Stimulated activated CD4-positive, alpha-beta T cell treated with anti-CD3 and anti-CD28 coated beads, Interleukin-2, amount 100 ng/mL, for 48 hours (primary cell): Measurements from ENCODE around the gene HIVEP2.

Source experiments
- DNase-seq, 2 donors: peaks; one replicate each; pipeline ENCODE4 v3.0.0-alpha.2; 2020

Gene HIVEP2

DNA sequence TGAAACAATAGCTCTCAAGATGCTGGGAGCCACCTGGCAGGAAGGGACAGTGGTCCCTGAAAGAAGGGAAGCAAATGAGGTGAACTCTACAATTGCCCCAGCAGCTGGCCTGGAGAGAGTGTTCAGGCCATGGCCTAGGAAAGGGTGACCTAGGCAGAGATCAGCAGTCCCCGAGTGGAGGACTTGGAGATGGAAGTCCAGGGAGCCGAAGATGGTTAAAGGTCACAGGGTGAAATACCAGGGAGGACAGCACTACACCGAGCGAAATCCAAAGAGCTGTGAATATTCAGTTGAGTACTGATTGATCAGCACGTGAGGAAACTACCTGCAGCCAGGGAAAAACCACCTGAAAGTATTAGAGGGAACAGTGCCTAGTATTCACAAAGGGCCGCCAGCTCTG lies 133.1 kb downstream of the HIVEP2 start:
- no peak for DNase-seq

DNA sequence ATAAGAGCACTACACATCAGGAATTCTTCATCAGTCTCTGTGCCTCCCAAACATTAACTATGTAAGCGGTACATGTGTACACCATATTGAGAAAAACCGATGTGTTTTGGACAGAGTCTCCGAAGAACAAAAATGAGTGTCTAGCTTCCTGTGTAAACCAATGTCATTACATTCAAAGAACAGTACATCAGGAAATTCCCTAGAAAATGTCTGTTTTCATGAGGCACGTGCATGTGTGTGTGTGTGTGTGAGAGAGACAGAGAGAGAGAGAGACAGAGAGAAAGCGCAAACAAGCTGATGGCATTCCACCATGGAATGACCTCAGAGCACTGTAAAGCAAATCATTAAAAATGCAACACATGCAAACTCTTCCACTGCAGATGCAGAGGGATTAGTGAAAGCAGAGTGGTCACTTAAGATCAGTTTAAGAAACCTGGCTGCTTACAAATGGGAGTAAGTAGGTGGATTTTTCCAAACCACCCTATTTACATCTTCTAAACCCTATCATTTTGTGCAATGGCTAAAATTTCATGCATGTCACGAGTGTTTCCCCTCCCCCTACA lies 133.9 kb downstream of the HIVEP2 start:
- DNase-seq = no peak

DNA sequence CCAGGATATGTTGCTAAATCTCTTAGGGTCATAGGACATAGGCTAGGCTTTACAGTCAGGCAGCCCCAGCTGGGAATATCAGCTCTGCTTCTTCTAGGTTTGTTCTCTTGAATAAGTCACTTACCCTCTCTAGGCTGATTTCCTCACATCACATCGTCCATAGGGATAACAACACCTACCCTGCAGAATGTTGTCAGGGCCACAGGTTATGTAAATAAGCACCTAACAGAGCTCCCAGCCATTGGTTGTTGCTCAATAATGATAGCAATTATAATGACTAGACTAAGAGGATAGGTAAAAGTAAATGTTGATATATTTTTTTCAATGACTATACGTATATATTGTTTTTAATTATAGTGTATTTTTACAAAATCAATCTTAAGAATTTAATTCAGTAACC lies 135.0 kb downstream of the HIVEP2 start:
- DNase-seq = no peak

DNA sequence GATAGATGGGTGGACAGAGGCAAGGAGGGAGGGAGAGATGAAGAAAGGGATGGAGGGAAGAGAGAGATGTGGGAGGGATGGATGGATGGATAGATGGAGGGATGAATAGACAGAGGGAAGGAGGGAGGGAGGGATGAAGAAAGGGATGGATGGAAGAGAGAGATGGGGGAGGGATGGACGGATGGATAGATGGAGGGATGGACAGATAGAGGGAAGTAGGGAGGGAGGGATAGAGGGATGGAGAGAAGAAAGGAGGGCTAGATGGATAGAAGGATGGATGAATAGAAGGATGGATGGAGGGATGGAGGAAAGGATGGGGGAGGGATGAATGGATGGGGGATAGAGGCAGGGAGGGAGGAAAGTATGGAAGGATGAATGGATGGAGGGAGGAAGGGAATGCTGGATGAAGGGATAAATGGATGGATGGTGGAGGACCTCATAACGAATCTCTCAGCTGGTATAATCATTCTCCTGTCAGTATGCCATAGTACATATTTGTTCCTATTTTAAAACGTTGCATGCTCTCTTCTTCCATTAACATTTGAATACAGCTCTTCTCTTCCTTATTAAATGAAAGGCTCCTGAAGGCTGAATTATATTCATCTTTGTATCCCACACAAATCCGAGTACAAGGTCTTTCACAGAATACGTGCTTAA lies 136.4 kb downstream of the HIVEP2 start:
- no peak for DNase-seq

DNA sequence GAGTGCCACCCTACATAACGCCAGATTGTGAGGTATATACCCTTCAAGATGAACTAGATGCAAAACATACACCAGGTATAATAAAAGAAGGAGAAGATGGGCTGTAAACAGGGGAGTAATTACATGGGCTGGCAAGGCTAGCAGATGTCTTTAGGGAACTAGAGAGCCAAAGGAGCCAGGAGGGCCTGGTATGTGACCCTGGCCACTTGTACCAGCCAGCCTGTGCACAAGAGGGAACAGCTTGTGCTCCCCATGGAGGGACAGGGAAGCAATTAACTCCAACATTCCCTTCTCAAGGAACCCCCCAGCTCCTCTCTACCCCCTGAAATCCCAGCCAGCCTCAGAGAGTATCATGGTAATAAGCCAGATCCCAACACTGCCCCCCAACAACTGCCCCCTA lies 139.9 kb downstream of the HIVEP2 start:
- DNase-seq = no peak

DNA sequence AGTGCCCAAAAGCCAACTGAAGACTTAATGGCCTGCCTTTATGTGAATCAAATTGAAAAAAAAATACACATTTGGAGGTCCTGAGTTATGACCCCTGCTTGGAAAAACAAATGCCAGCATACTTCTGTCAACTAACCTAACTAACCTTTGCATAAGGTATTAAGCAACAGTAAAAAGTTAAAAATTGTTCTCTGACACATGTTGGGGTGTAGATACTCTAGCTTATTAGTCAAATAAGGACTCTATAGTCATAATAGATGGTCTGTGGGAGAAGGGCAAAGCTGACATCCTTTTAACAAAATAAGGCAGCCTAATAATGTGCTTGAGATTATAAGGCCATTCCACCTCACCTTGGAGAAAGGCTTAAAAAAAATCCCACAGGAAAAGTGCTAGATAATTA lies 140.5 kb downstream of the HIVEP2 start:
- no peak for DNase-seq

DNA sequence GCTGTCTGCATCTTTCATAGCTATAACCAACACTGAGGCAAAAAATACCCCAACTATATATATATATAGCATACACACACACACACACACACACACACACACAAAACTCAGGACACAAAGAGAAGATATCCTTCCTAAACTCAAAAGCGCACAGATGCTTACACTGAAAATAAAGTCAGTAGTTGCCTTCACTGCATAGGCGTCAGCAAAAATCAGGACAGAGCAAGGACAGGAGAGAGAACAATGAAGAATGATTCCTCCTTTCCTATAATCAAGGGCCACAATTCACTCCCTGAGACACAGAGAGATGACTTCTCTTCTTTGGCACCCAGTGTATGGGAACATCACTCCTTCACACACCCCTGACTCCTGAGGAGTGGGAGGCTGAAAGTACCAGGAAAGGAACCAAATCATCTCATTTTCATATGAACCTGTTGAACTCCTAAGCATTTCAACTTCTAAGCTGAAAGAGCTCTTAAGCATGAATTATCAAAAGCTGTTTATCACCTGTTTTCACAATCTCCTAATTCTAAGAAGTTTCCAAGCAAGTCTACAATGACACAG lies 141.4 kb downstream of the HIVEP2 start:
- DNase-seq = no peak

DNA sequence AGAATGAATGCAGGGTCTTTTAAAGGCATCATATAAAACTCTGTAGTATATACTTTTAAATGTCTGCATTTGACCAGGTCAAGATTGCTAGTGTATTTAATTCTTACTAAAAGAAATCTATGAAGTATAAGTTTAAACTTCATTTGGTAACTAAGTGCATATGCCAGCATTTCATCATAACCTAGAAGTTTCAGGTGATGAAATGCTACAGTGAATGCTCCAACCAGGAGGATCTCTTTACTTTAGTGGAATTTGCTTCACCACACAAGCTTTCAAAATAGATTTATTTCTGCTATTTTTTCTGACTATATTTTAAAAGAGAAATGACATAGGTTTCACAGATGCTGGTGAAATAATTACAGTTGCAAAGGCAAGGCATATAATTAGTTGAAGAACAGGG lies 141.9 kb downstream of the HIVEP2 start:
- no peak for DNase-seq

DNA sequence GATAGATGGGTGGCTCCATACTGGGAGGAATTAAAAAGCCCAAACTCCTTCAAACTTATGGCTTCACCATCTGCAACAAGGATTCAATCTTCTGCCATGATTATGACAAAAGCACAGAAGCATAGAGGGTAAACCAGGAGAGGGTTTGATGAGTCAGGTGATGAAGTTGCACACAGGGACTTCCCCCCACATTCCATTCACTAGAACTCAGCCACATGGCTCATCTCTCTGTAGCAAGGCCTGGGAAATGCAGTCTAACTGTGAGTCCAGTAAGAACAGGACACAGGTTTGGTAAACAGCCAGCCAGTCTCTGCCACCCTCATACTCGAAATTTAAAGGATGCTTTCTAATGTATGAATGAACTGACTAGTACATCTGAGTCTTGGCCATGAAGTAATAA lies 142.9 kb downstream of the HIVEP2 start:
- DNase-seq = peak; percentile 39 to 41

DNA sequence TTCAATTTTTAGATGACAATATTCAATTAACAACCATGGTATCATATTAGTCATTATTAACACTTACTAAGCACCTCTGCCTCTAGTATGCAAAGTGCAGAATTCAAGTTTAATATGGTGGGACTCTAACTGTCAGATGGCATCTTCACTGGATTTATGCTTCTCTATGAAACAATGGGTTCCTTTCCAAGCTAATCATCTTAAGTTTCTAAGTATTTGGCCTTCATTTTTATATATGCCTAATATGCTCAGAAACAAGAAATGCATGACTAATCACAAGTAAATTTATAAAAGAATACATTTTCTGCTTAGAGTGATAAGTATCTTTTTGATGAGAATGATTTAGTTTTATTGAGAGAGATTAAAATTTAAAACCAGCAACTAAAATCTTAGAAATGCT lies 144.7 kb downstream of the HIVEP2 start:
- no peak for DNase-seq

DNA sequence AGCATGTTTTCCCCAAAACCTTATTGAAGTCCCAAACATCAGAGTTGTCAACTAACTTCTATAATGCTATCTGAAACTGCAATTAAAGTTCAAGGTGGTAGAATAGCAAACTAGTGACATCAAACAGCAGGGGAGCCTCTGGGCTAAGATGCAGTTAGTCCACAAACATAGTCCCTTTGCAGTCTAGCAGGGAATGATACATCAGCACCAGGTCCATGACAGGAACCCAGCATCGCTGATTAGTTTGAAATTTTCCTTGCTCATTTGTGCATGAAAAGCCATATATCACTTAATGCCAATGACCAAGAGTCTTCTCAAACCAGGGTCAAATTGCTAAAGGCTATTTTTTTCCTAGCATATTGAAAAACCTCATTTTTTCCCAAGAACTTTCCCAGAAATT lies 145.3 kb downstream of the HIVEP2 start:
- DNase-seq = no peak

DNA sequence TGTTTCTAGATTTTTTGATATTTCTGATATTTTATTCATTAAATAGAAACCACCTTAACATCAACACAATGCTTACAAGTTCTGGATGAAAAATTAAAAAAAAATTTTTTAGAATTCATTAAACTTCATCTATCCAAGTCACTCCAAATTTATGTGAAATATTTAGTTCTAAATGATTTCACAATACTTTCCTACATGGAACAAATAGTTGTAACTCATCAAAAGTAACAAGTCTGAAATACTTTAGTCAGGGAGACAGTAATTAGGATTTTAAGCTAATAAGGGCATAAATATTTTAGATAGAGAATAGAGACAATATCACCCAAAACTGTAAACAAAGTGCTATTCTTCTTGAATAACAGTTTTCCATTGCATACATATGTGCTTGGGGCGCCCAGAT lies 147.8 kb downstream of the HIVEP2 start:
- DNase-seq = no peak

DNA sequence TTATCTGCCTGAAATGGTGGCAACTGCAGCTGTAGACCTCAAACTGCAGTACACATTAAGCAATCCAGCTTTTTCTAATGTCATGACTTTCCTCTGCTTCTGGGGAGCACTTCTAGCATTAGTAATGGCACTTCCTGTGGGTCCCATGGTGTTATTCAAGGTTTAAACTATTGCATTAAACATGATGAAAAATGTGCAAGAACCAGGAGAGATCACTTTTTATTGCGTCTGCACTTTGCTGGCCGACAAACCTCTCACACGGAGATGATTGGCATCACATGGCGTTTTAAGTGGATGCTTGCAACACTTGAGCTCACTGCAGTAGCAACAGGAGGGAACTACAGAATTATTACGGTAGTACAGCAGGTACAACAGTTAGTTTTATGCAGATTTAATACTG lies 148.4 kb downstream of the HIVEP2 start:
- no peak for DNase-seq

DNA sequence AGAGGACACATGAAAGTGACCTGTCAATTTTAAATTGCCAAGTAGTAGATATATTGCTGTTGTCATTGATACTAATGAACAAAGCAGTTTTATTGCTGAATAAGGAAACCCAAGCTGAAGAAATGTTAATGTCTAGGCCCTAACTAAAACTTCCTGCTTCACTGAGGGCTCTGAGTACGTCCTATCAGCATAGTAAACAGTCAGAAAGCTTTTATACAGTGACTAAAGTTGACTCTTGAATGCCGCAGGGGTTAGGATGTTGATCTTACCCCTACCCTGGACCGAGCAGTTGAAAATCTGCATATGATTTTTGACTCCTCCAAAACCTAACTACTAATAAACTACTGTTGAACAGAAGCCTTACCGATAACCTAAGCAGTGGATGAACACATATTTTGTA lies 149.0 kb downstream of the HIVEP2 start:
- DNase-seq = no peak

DNA sequence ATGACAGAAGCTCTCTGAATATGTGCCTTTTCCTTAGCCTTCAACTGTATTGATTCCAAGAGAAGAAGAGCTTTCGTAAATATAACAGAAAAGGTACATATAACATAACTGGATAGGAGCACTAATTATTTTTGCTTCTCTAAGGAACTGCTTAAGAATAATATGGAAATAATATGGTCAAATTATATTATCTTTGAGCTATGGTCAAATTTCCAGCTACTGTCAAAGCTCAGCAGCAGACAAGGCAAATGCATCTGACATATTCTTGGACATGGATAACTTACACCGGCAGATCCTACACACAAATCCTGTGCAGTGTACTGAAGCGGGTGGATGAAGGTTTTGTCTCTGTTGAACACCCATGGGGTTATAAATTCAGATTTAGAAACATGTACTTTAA lies 150.6 kb downstream of the HIVEP2 start:
- no peak for DNase-seq

DNA sequence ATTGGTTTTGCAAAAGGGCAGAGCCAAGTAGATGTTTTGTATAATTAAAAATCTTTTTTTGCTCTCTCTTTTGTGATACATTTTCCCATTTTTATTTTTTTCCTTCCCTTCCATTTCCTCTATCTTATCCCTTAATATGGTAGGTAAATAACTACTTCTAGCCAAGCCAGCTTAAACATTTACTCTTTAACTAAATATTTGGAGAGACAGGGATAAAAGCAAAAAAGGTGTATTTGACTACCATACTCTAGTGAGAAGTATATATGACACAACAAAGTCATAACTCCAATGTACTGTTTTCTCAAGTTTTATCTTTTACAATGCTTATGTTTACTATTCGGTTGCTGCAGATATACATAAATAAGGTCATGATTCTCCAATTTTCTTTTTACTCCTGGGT lies 154.7 kb downstream of the HIVEP2 start:
- no peak for DNase-seq

DNA sequence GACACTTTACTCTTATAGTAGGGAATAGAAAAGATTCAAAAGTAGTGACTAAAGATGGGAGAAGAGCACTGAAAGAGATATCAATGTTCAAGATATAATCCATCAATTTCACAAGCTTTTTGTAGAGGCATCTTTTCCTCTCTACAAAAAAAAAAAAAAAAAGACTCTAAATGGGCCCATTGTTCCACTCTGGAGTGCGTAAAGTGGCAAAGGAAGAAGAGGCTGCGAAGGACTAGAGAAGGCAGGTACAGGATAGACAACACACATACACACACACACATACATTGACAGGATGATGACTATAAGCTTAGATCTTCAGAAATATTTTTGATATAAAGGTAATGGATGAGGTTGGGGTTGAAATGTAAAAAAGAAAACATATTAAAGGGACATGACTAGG lies 157.6 kb downstream of the HIVEP2 start:
- no peak for DNase-seq

DNA sequence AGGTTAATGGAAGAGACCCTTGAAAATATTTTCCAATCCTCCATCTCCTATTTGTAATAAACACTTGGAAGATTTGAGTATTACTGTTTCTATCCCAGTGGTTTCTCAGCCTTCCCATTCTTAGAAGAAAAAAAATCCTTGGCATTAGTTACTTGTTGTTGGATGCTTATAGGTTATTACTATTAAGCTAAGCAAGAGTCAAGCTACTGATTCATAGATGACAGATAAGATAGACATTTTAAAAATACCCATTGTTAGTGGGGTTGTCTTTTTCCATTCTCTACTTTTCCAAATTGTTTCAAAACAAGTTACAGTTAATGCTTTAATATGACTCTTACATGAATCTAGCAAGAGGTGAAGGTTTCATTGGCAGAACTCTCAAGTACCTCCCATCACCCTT lies 158.5 kb downstream of the HIVEP2 start:
- no peak for DNase-seq

DNA sequence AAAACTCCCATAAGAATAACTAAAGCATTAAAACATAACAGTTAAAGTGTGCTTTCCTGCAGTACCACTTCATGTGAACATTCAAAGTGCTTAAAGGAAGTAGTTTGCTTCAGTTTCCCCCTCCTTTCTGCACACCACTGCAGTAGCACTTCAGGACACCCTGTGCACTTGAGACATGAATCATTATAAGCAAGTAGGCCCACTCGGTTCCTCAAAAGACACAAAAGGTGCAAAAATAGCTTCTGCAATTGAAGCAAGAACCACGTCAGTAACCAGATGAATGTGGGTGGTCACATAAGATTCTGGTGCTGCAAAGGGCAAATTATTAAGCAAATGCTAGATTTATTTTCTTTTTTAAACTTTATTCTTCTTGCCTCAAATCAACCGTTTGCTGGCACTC lies 160.6 kb downstream of the HIVEP2 start:
- DNase-seq = no peak

DNA sequence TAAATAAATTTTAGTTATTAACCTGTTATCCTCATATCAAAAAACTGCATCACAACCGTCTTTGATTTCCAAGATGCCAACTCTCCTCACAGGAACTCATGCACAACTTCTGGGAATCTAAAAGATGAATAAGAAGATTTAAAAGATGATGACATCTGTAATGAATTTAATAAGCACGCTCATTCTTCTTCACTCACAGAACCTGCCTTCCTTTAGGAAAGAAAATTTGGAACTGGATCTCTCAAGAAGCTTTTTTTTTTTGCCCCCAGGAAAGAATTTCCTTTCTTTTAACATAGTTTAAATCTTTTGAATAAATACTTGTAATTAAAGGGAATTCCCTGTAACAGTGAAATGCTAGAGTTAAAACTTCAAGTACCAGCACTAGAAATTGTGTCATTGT lies 161.5 kb downstream of the HIVEP2 start:
- no peak for DNase-seq

DNA sequence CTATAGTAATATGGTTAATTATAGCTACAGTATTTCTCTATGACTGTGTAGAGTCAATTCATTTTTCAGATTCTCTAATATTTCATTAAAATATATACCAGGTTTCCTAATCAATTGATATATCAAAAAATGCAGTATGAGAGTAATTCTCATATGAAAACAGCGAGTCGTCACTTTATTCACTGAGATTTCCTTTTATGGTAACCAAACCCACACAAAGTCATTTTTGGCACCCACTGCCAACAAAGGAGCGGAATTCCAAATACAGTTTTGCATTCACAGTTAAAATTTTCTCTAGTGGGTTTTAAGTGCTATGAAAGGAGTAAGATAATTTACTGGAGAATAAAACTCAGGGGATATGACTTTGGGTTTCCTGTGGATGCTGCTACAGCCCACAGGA lies 163.8 kb downstream of the HIVEP2 start:
- no peak for DNase-seq

DNA sequence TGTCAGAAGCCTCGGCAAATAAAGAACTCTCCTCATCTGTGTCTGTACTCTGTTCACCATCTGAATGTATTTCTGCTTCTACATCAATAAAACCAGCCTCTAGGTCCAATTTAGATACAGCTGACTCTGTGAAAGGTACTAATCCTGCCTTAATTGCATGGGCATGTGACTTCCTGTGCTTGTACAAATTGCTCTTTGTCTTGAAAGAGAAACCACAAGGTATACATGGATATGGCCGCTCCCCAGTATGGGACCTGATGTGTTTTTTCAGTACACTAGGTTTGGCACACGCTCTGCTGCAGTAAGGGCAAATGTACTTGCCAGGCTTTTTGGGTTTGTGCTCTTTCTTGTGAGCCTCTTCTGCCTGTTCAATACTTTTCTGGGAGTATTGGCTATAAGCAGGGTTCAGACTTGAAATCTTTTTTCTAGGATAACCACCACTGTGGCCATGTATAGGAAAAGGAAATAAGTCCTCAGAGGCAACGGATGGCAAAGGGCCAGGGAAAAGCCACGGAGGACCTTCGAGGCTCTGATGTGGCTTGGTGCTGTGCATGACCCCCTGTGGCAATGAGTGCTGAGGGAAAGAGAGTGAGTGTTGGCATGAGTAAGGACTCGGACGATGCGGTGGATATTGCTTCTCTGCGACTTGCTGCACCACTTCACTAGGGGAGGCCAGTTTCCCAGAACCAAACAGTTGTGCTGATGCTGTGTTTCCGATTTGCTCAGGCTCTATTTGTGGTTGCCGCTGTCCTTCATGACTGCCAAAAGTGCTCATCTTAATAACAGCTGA lies 170.9 kb downstream of the HIVEP2 start:
- no peak for DNase-seq

DNA sequence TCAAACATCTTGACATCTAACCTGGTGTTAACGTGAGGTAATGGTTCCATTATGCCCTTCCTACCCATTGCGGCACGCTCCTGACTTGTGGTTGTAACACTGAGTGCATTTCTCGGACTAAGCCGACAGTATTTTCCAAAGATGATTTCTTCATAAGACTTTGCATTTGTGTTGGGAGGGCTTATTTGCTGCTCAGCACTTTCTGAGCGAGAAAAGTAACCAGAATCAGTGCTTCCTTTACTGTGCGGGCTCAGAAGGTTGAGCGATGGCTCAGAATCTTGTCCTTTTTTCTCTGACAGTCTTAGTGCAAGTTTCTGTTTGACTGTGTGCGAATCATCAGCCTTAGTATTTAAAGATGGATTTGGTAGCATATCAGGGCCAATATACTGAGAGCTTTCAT lies 171.7 kb downstream of the HIVEP2 start:
- no peak for DNase-seq

DNA sequence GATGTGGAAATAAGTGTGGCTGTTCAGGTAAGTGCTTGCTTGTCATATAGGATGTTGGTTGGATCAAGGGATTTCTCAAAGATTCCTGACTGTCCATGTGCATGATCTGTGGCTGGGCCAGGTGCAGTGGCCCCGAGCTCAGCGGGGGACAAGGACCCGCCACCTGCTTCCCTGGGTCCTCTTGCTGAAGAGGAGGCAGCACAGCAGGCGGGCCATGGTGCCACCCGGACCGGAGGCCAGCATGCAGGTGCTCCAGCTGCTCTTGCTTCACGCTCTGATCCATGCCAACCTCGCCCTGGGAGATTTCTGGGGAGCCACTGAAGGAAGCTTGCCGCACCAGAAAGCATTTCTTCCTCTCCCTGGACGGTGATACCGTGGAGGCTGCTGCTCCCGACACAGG lies 173.8 kb downstream of the HIVEP2 start:
- no peak for DNase-seq
